WTC11 (cell line): ENCODE results near the gene CNOT3. TPM values are rescaled to one million over a fixed set of nuclear protein-coding genes. Genes with fewer than 3 reads are reported as not detected.
A peak's percentile ranks its signal among the peaks of the same experiment; 100 is the strongest.

Experiments
- ATF1 ChIP-seq: sonication (generic); formaldehyde crosslinking; IDR thresholded peaks from 2 replicates; pipeline ENCODE4 v1.8.1; 2023; ENCODE audit warnings: mild to moderate bottlenecking, moderate library complexity, missing genetic modification reagents
- FOXK1 ChIP-seq: sonication (generic); formaldehyde crosslinking; IDR thresholded peaks from 2 replicates; pipeline ENCODE4 v1.8.0; 2022; ENCODE audit warnings: mild to moderate bottlenecking, moderate library complexity, missing genetic modification reagents
- GTF2I ChIP-seq: fragments of 250-450 bp; sonication (Bioruptor Pico); conservative IDR thresholded peaks from 2 replicates; pipeline ENCODE4 v1.4.0; 2021; ENCODE audit warnings: mild to moderate bottlenecking
- NFE2L1 ChIP-seq: sonication (generic); formaldehyde crosslinking; IDR thresholded peaks from 2 replicates; pipeline ENCODE4 v1.8.1; 2023; ENCODE audit warnings: missing genetic modification reagents
- OVOL2 ChIP-seq: fragments of 250-450 bp; sonication (Bioruptor Pico); IDR thresholded peaks from 2 replicates; pipeline ENCODE4 v1.9.0; 2021; ENCODE audit warnings: mild to moderate bottlenecking, borderline replicate concordance
- SMAD3 ChIP-seq: sonication (generic); formaldehyde crosslinking; IDR thresholded peaks from 2 replicates; pipeline ENCODE4 v1.8.0; 2022; ENCODE audit warnings: missing genetic modification reagents, mild to moderate bottlenecking, borderline replicate concordance
- SMAD4 ChIP-seq: sonication (generic); formaldehyde crosslinking; IDR thresholded peaks from 2 replicates; pipeline ENCODE4 v1.8.0; 2022; ENCODE audit warnings: mild to moderate bottlenecking, missing genetic modification reagents
- SOX15 ChIP-seq: fragments of 250-450 bp; sonication (Bioruptor Pico); IDR thresholded peaks from 2 replicates; pipeline ENCODE4 v1.9.0; 2021; ENCODE audit warnings: mild to moderate bottlenecking
- TP53 ChIP-seq: sonication (generic); formaldehyde crosslinking; IDR thresholded peaks from 2 replicates; pipeline ENCODE4 v1.8.1; 2023; ENCODE audit warnings: mild to moderate bottlenecking, missing genetic modification reagents
- ZNF263 ChIP-seq: sonication (generic); formaldehyde crosslinking; IDR thresholded peaks from 2 replicates; pipeline ENCODE4 v1.8.1; 2022; ENCODE audit warnings: low read depth, mild to moderate bottlenecking, moderate library complexity, missing genetic modification reagents
- total RNA-seq: library from RNA; stranded (reverse); gene quantifications from 3 replicates; pipeline ENCODE4 v1.2.3, GENCODE V29; 2021
- TF ChIP-seq, protein P1 (sequence below): sonication (generic); formaldehyde crosslinking; IDR thresholded peaks from 2 replicates; pipeline ENCODE4 v1.8.1; 2023; ENCODE audit warnings: mild to moderate bottlenecking, missing genetic modification reagents, borderline replicate concordance
- TF ChIP-seq, protein P2 (sequence below): sonication (generic); formaldehyde crosslinking; IDR thresholded peaks from 2 replicates; pipeline ENCODE4 v1.8.1; 2022; ENCODE audit warnings: low read depth, missing genetic modification reagents, borderline replicate concordance
- TF ChIP-seq, protein P3 (sequence below): fragments of 250-450 bp; sonication (Bioruptor Pico); IDR thresholded peaks from 2 replicates; pipeline ENCODE4 v1.9.0; 2021; ENCODE audit warnings: mild to moderate bottlenecking, borderline replicate concordance
- TF ChIP-seq, protein P4 (sequence below): sonication (generic); formaldehyde crosslinking; IDR thresholded peaks from 2 replicates; pipeline ENCODE4 v1.8.0; 2023; ENCODE audit warnings: mild to moderate bottlenecking, missing genetic modification reagents
- TF ChIP-seq, protein P5 (sequence below): sonication (generic); formaldehyde crosslinking; IDR thresholded peaks from 2 replicates; pipeline ENCODE4 v1.8.1; 2023; ENCODE audit warnings: mild to moderate bottlenecking, missing genetic modification reagents, moderate library complexity
- TF ChIP-seq, protein P6 (sequence below): fragments of 250-450 bp; sonication (Bioruptor Pico); IDR thresholded peaks from 2 replicates; pipeline ENCODE4 v1.9.0; 2021; ENCODE audit warnings: mild to moderate bottlenecking
- TF ChIP-seq, protein P7 (sequence below): sonication (generic); formaldehyde crosslinking; IDR thresholded peaks from 2 replicates; pipeline ENCODE4 v1.8.0; 2023; ENCODE audit warnings: missing genetic modification reagents
- TF ChIP-seq, protein P8 (sequence below): sonication (generic); formaldehyde crosslinking; IDR thresholded peaks from 2 replicates; pipeline ENCODE4 v1.8.0; 2022; ENCODE audit warnings: mild to moderate bottlenecking, missing genetic modification reagents
- TF ChIP-seq, protein P9 (sequence below): sonication (generic); formaldehyde crosslinking; IDR thresholded peaks from 2 replicates; pipeline ENCODE4 v1.8.1; 2023; ENCODE audit warnings: mild to moderate bottlenecking, missing genetic modification reagents
- TF ChIP-seq, protein P10 (sequence below): sonication (generic); formaldehyde crosslinking; IDR thresholded peaks from 2 replicates; pipeline ENCODE4 v1.8.1; 2022; ENCODE audit warnings: mild to moderate bottlenecking, moderate library complexity, missing genetic modification reagents

Gene CNOT3
- total RNA-seq, 1 experiment from 2014 or later = 93.3 TPM

DNA sequence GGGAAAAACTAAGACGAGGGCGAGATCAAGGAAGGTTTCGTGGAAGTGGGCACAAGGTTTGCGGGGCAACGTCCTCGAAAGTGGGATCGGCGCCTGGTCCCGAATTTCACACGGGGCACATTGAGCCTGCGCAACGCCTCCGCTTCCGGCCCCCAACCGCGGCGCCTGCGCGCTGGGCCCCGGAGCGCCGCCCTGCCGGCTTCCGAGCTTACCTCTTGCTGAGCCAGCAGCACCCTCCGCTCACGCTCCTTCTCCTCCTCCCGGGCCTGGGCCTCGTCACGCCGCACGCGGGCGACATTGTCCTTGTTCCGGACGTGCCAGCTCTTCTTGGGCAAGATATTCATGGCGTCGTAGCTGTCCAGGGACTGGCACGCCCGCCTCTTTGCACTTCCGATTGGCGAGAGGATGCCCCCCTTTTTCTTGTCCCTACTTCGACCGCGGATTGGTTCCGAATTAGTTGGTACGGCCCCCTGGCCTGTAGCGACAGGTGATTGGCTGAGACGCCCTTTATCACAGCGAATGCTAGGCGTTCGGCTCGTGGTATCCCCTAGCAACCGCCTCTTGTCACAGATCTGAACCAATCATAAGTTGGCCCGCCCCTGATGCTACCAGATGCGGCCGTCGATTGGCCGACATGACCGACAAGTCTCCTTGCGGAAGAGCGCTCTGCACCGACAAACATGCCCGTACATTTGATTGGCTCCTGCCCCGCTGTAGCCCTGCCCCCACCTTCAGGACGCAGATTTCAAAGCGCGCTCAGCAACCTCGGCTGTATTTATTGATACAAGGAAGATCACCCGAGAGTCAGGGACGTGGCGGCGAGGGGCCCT is 22.0 kb downstream of the CNOT3 start, which contains the start of gene LENG1 (continued):
- TF ChIP-seq, protein P1, sequence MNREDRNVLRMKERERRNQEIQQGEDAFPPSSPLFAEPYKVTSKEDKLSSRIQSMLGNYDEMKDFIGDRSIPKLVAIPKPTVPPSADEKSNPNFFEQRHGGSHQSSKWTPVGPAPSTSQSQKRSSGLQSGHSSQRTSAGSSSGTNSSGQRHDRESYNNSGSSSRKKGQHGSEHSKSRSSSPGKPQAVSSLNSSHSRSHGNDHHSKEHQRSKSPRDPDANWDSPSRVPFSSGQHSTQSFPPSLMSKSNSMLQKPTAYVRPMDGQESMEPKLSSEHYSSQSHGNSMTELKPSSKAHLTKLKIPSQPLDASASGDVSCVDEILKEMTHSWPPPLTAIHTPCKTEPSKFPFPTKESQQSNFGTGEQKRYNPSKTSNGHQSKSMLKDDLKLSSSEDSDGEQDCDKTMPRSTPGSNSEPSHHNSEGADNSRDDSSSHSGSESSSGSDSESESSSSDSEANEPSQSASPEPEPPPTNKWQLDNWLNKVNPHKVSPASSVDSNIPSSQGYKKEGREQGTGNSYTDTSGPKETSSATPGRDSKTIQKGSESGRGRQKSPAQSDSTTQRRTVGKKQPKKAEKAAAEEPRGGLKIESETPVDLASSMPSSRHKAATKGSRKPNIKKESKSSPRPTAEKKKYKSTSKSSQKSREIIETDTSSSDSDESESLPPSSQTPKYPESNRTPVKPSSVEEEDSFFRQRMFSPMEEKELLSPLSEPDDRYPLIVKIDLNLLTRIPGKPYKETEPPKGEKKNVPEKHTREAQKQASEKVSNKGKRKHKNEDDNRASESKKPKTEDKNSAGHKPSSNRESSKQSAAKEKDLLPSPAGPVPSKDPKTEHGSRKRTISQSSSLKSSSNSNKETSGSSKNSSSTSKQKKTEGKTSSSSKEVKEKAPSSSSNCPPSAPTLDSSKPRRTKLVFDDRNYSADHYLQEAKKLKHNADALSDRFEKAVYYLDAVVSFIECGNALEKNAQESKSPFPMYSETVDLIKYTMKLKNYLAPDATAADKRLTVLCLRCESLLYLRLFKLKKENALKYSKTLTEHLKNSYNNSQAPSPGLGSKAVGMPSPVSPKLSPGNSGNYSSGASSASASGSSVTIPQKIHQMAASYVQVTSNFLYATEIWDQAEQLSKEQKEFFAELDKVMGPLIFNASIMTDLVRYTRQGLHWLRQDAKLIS (CRISPR knock-in tag) = no peak
- TF ChIP-seq SMAD3 (CRISPR knock-in tag) (peak; percentile 59; the same call in 1 of the 2 replicates), TP53 (CRISPR knock-in tag) (no peak), SMAD4 (CRISPR knock-in tag) (no peak), NFE2L1 (CRISPR knock-in tag) (no peak), FOXK1 (CRISPR knock-in tag) (peak; percentile 23; the same call in 1 of the 2 replicates), GTF2I (no peak), ZNF263 (CRISPR knock-in tag) (no peak), ATF1 (CRISPR knock-in tag) (no peak), OVOL2 (CRISPR knock-in tag) (no peak), SOX15 (CRISPR knock-in tag) (no peak)
- TF ChIP-seq, protein P2, sequence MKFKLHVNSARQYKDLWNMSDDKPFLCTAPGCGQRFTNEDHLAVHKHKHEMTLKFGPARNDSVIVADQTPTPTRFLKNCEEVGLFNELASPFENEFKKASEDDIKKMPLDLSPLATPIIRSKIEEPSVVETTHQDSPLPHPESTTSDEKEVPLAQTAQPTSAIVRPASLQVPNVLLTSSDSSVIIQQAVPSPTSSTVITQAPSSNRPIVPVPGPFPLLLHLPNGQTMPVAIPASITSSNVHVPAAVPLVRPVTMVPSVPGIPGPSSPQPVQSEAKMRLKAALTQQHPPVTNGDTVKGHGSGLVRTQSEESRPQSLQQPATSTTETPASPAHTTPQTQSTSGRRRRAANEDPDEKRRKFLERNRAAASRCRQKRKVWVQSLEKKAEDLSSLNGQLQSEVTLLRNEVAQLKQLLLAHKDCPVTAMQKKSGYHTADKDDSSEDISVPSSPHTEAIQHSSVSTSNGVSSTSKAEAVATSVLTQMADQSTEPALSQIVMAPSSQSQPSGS = no peak
- TF ChIP-seq, protein P3, sequence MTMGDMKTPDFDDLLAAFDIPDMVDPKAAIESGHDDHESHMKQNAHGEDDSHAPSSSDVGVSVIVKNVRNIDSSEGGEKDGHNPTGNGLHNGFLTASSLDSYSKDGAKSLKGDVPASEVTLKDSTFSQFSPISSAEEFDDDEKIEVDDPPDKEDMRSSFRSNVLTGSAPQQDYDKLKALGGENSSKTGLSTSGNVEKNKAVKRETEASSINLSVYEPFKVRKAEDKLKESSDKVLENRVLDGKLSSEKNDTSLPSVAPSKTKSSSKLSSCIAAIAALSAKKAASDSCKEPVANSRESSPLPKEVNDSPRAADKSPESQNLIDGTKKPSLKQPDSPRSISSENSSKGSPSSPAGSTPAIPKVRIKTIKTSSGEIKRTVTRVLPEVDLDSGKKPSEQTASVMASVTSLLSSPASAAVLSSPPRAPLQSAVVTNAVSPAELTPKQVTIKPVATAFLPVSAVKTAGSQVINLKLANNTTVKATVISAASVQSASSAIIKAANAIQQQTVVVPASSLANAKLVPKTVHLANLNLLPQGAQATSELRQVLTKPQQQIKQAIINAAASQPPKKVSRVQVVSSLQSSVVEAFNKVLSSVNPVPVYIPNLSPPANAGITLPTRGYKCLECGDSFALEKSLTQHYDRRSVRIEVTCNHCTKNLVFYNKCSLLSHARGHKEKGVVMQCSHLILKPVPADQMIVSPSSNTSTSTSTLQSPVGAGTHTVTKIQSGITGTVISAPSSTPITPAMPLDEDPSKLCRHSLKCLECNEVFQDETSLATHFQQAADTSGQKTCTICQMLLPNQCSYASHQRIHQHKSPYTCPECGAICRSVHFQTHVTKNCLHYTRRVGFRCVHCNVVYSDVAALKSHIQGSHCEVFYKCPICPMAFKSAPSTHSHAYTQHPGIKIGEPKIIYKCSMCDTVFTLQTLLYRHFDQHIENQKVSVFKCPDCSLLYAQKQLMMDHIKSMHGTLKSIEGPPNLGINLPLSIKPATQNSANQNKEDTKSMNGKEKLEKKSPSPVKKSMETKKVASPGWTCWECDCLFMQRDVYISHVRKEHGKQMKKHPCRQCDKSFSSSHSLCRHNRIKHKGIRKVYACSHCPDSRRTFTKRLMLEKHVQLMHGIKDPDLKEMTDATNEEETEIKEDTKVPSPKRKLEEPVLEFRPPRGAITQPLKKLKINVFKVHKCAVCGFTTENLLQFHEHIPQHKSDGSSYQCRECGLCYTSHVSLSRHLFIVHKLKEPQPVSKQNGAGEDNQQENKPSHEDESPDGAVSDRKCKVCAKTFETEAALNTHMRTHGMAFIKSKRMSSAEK (CRISPR knock-in tag) = no peak
- TF ChIP-seq, protein P4, sequence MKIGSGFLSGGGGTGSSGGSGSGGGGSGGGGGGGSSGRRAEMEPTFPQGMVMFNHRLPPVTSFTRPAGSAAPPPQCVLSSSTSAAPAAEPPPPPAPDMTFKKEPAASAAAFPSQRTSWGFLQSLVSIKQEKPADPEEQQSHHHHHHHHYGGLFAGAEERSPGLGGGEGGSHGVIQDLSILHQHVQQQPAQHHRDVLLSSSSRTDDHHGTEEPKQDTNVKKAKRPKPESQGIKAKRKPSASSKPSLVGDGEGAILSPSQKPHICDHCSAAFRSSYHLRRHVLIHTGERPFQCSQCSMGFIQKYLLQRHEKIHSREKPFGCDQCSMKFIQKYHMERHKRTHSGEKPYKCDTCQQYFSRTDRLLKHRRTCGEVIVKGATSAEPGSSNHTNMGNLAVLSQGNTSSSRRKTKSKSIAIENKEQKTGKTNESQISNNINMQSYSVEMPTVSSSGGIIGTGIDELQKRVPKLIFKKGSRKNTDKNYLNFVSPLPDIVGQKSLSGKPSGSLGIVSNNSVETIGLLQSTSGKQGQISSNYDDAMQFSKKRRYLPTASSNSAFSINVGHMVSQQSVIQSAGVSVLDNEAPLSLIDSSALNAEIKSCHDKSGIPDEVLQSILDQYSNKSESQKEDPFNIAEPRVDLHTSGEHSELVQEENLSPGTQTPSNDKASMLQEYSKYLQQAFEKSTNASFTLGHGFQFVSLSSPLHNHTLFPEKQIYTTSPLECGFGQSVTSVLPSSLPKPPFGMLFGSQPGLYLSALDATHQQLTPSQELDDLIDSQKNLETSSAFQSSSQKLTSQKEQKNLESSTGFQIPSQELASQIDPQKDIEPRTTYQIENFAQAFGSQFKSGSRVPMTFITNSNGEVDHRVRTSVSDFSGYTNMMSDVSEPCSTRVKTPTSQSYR (CRISPR knock-in tag) = no peak
- TF ChIP-seq, protein P5, sequence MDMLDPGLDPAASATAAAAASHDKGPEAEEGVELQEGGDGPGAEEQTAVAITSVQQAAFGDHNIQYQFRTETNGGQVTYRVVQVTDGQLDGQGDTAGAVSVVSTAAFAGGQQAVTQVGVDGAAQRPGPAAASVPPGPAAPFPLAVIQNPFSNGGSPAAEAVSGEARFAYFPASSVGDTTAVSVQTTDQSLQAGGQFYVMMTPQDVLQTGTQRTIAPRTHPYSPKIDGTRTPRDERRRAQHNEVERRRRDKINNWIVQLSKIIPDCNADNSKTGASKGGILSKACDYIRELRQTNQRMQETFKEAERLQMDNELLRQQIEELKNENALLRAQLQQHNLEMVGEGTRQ (CRISPR knock-in tag) = no peak
- TF ChIP-seq, protein P6, sequence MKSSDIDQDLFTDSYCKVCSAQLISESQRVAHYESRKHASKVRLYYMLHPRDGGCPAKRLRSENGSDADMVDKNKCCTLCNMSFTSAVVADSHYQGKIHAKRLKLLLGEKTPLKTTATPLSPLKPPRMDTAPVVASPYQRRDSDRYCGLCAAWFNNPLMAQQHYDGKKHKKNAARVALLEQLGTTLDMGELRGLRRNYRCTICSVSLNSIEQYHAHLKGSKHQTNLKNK = no peak
- TF ChIP-seq, protein P7, sequence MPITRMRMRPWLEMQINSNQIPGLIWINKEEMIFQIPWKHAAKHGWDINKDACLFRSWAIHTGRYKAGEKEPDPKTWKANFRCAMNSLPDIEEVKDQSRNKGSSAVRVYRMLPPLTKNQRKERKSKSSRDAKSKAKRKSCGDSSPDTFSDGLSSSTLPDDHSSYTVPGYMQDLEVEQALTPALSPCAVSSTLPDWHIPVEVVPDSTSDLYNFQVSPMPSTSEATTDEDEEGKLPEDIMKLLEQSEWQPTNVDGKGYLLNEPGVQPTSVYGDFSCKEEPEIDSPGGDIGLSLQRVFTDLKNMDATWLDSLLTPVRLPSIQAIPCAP (CRISPR knock-in tag) = no peak
- TF ChIP-seq, protein P8, sequence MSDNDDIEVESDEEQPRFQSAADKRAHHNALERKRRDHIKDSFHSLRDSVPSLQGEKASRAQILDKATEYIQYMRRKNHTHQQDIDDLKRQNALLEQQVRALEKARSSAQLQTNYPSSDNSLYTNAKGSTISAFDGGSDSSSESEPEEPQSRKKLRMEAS = peak; percentile 84; the same call in 1 of the 2 replicates
- TF ChIP-seq, protein P9, sequence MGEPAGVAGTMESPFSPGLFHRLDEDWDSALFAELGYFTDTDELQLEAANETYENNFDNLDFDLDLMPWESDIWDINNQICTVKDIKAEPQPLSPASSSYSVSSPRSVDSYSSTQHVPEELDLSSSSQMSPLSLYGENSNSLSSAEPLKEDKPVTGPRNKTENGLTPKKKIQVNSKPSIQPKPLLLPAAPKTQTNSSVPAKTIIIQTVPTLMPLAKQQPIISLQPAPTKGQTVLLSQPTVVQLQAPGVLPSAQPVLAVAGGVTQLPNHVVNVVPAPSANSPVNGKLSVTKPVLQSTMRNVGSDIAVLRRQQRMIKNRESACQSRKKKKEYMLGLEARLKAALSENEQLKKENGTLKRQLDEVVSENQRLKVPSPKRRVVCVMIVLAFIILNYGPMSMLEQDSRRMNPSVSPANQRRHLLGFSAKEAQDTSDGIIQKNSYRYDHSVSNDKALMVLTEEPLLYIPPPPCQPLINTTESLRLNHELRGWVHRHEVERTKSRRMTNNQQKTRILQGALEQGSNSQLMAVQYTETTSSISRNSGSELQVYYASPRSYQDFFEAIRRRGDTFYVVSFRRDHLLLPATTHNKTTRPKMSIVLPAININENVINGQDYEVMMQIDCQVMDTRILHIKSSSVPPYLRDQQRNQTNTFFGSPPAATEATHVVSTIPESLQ (CRISPR knock-in tag) = no peak
- TF ChIP-seq, protein P10, sequence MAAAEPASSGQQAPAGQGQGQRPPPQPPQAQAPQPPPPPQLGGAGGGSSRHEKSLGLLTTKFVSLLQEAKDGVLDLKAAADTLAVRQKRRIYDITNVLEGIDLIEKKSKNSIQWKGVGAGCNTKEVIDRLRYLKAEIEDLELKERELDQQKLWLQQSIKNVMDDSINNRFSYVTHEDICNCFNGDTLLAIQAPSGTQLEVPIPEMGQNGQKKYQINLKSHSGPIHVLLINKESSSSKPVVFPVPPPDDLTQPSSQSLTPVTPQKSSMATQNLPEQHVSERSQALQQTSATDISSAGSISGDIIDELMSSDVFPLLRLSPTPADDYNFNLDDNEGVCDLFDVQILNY (CRISPR knock-in tag) = no peak
